ENCODE data around the gene ESRRA. TPM values are rescaled to one million over a fixed set of nuclear protein-coding genes. Genes with fewer than 3 reads are reported as not detected.

The ESRRA gene

DNA sequence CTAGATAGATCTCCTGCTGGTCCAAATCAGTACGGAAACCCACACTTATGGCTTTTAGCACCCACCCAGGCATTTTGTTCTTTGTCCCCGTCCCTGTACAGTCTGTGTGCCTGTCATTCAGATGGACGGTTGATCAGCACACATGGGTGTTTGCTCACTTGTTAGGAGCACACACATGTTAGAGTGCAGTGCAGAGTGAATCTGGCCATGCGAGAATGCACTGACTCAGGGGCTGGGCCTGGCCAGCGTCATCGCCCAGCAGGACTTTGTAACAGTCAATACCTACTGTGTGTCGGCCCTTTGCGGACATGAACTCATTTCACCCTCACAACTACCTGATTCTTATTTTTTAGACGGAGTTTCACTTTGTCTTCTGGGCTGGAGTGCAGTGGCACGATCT is 57.0 kb downstream of the ESRRA start:
- Histone ChIP-seq H2AFZ (ENCODE audit: low read depth, low read length) (no peak overlapping the region), H3K79me1 (replicated peaks; ENCODE audit: low read length, poor library complexity, severe bottlenecking) (peaks cover 43% of the 10 kb centered on the region), H3K9me3 (ENCODE audit: control insufficient read depth, low read length) (no peaks in the 10 kb centered on the region), H3K14ac (ENCODE audit: low read length in 2 of 2) (no peak overlapping the region), H3K27ac (ENCODE audit: low read length, poor library complexity, severe bottlenecking) (no peak overlapping the region), H3K4me3 (ENCODE audit: insufficient read depth in 1 of 2, low read depth in 1 of 2, low read length in 2 of 2) (no peak overlapping the region), H3K27me3 (ENCODE audit: control insufficient read depth in 1 of 2, insufficient read depth in 1 of 2, low read length in 2 of 2) (no peaks in the 10 kb centered on the region), H4K91ac (ENCODE audit: low read length) (no peak overlapping the region), H3K9ac (ENCODE audit: low read length) (no peak overlapping the region), H2BK120ac (ENCODE audit: low read depth, low read length) (no peak overlapping the region), H3K36me3 (ENCODE audit: control insufficient read depth in 1 of 2, insufficient read depth in 2 of 2, low read depth in 1 of 2, low read length in 2 of 2) (peaks cover 58 to 59% of the 10 kb centered on the region in 2 experiments), H2BK12ac (ENCODE audit: low read length in 2 of 2) (no peak overlapping the region), H3K4me1 (ENCODE audit: control insufficient read depth, insufficient read depth, low read depth, low read length) (peaks cover 33% of the 10 kb centered on the region), H3K23ac (ENCODE audit: low read length in 2 of 2) (no peak overlapping the region), H3K4me2 (ENCODE audit: low read length, poor library complexity, severe bottlenecking) (no peak overlapping the region), H3K4ac (ENCODE audit: low read depth in 1 of 2, low read length in 2 of 2) (no peak overlapping the region), H2BK15ac (ENCODE audit: low read depth, poor library complexity, severe bottlenecking) (no peak overlapping the region), H2BK5ac (ENCODE audit: low read depth, low read length, poor library complexity, severe bottlenecking) (no peak overlapping the region), H3K18ac (ENCODE audit: low read depth in 1 of 2, low read length in 2 of 2) (no peak overlapping the region), H4K8ac (ENCODE audit: low read length) (no peak overlapping the region), H2AK5ac (ENCODE audit: low read length, severe bottlenecking) (no peak overlapping the region)
- 99% methylated on average over 10 of the region's 10 CpGs for WGBS
- no peak for DNase-seq

DNA sequence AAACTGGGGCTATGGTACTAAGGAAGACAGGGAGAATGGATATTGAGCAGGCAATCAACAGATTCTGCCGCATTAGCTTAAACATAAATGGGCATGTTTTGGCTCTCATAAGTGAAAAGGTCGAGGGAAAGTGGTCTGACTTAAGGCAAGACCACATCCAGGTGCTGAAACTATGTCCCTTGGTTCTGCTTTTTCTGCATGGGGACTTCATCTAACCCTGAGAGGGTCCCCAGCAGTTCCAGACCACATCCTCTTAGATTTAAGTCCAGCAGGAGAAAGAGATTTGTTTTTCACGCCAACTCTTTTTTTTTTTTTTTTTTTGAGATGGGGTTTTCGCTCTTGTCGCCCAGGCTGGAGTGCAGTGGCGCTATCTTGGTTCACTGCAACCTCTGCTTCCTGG is 59.1 kb downstream of the ESRRA start:
- Histone ChIP-seq H3K4me3 (ENCODE audit: insufficient read depth in 1 of 2, low read depth in 1 of 2, low read length in 2 of 2) (no peak overlapping the region), H2AK5ac (ENCODE audit: low read length, severe bottlenecking) (no peak overlapping the region), H3K9ac (ENCODE audit: low read length) (no peak overlapping the region), H3K79me1 (replicated peaks; ENCODE audit: low read length, poor library complexity, severe bottlenecking) (peaks cover 49% of the 10 kb centered on the region), H3K4me1 (ENCODE audit: control insufficient read depth, insufficient read depth, low read depth, low read length) (peaks cover 16% of the 10 kb centered on the region), H4K91ac (ENCODE audit: low read length) (no peak overlapping the region), H2AFZ (ENCODE audit: low read depth, low read length) (no peak overlapping the region), H3K27me3 (ENCODE audit: control insufficient read depth in 1 of 2, insufficient read depth in 1 of 2, low read length in 2 of 2) (no peaks in the 10 kb centered on the region), H2BK12ac (ENCODE audit: low read length in 2 of 2) (no peak overlapping the region), H3K18ac (ENCODE audit: low read depth in 1 of 2, low read length in 2 of 2) (no peak overlapping the region), H3K36me3 (ENCODE audit: control insufficient read depth in 1 of 2, insufficient read depth in 2 of 2, low read depth in 1 of 2, low read length in 2 of 2) (peaks cover 70 to 77% of the 10 kb centered on the region in 2 experiments), H3K27ac (ENCODE audit: low read length, poor library complexity, severe bottlenecking) (no peak overlapping the region), H2BK120ac (ENCODE audit: low read depth, low read length) (no peak overlapping the region), H3K23ac (ENCODE audit: low read length in 2 of 2) (no peak overlapping the region), H3K4ac (ENCODE audit: low read depth in 1 of 2, low read length in 2 of 2) (no peak overlapping the region), H4K8ac (ENCODE audit: low read length) (no peak overlapping the region), H2BK5ac (ENCODE audit: low read depth, low read length, poor library complexity, severe bottlenecking) (no peak overlapping the region), H2BK15ac (ENCODE audit: low read depth, poor library complexity, severe bottlenecking) (no peak overlapping the region), H3K9me3 (ENCODE audit: control insufficient read depth, low read length) (no peaks in the 10 kb centered on the region), H3K14ac (ENCODE audit: low read length in 2 of 2) (no peak overlapping the region), H3K4me2 (ENCODE audit: low read length, poor library complexity, severe bottlenecking) (no peak overlapping the region)
- WGBS = 100% methylated on average over 6 of the region's 6 CpGs
- no peak for DNase-seq

DNA sequence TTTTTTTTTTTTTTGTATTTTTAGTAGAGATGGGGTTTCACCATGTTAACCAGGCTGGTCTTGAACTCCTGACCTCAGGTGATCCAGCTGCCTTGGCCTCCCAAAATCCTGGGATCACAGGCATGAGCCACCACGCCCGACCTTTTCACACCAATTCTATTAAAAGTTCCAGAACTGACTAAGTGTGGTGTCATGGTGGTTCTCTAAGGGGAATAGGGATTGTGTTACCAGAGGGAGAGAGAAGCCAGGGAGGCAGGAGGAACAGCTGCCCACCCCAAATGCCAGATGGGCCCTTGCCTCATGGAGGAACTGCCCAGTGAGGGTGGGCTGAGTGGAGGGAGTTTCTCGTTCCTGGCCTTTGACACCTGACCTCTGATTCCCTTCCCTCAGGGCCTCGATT is 59.6 kb downstream of the ESRRA start:
- Histone ChIP-seq H4K91ac (ENCODE audit: low read length) (no peak overlapping the region), H2BK15ac (ENCODE audit: low read depth, poor library complexity, severe bottlenecking) (no peak overlapping the region), H2AFZ (ENCODE audit: low read depth, low read length) (no peak overlapping the region), H2BK5ac (ENCODE audit: low read depth, low read length, poor library complexity, severe bottlenecking) (no peak overlapping the region), H3K4ac (ENCODE audit: low read depth in 1 of 2, low read length in 2 of 2) (no peak overlapping the region), H3K4me2 (ENCODE audit: low read length, poor library complexity, severe bottlenecking) (no peak overlapping the region), H3K36me3 (ENCODE audit: control insufficient read depth in 1 of 2, insufficient read depth in 2 of 2, low read depth in 1 of 2, low read length in 2 of 2) (peaks cover 74 to 80% of the 10 kb centered on the region in 2 experiments), H2AK5ac (ENCODE audit: low read length, severe bottlenecking) (no peak overlapping the region), H3K27ac (ENCODE audit: low read length, poor library complexity, severe bottlenecking) (no peak overlapping the region), H3K9ac (ENCODE audit: low read length) (no peak overlapping the region), H3K23ac (ENCODE audit: low read length in 2 of 2) (no peak overlapping the region), H3K4me3 (ENCODE audit: insufficient read depth in 1 of 2, low read depth in 1 of 2, low read length in 2 of 2) (no peak overlapping the region), H3K79me1 (replicated peaks; ENCODE audit: low read length, poor library complexity, severe bottlenecking) (peaks cover 49% of the 10 kb centered on the region), H4K8ac (ENCODE audit: low read length) (no peak overlapping the region), H2BK12ac (ENCODE audit: low read length in 2 of 2) (no peak overlapping the region), H3K14ac (ENCODE audit: low read length in 2 of 2) (no peak overlapping the region), H3K4me1 (ENCODE audit: control insufficient read depth, insufficient read depth, low read depth, low read length) (peaks cover 12% of the 10 kb centered on the region), H3K9me3 (ENCODE audit: control insufficient read depth, low read length) (no peaks in the 10 kb centered on the region), H3K27me3 (ENCODE audit: control insufficient read depth in 1 of 2, insufficient read depth in 1 of 2, low read length in 2 of 2) (no peaks in the 10 kb centered on the region), H2BK120ac (ENCODE audit: low read depth, low read length) (no peak overlapping the region), H3K18ac (ENCODE audit: low read depth in 1 of 2, low read length in 2 of 2) (no peak overlapping the region)
- WGBS = 70% methylated on average over 2 of the region's 4 CpGs
- no peak for DNase-seq

Small RNA genes within 50 kb of the gene (small RNA-seq; reads per million reads assigned to genes)
- gene MIR7155 (ENCODE audit: low read depth) (not detected), gene RF00019 (ENCODE audit: low read depth) (not detected)

Data from mesenchymal stem cell (in vitro differentiated cells and primary cell).